Sigmoid colon (tissue), 7 donors: ENCODE results near the gene MRI1. TPM values are rescaled to one million over a fixed set of nuclear protein-coding genes. Genes with fewer than 3 reads are reported as not detected.
"Not testable (repeated sequence)": the region's sequence is repeated elsewhere in the genome, so short reads cannot be mapped to it uniquely, and the experiment has no call there.

Experiments used
- DNase-seq: peaks from one replicate; pipeline ENCODE4 v3.0.0-alpha.2; 2019
- H3K27ac ChIP-seq, 4 donors: fragments of 200-600 bp; sonication (generic); one replicate each; pipeline ENCODE4 v1.5.1; 2016 to 2019; ENCODE audit warnings: mild to moderate bottlenecking in 1 of 4
- H3K27me3 ChIP-seq, 3 donors: fragments of 200-600 bp; sonication (generic); one replicate each; pipeline ENCODE4 v1.5.1; 2019; ENCODE audit warnings: mild to moderate bottlenecking in 1 of 3
- H3K36me3 ChIP-seq, 4 donors: fragments of 200-600 bp; sonication (generic); one replicate each; pipeline ENCODE4 v1.5.1; 2016 to 2019
- H3K4me1 ChIP-seq, 4 donors: fragments of 200-600 bp; sonication (generic); one replicate each; pipeline ENCODE4 v1.5.1; 2017 to 2019
- H3K4me3 ChIP-seq, 4 donors: fragments of 200-600 bp; sonication (generic); one replicate each; pipeline ENCODE4 v1.5.1; 2017 to 2019; ENCODE audit warnings: mild to moderate bottlenecking in 2 of 4, moderate library complexity in 1 of 4
- H3K9me3 ChIP-seq, 4 donors: fragments of 200-600 bp in 3 of 4; sonication (generic) in 3 of 4; one replicate each; pipeline versions ENCODE4 v1.5.1 to v1.6.1; 2013 to 2019
- EP300 ChIP-seq, 4 donors: sonication (generic); formaldehyde crosslinking; IDR thresholded peaks; one replicate each; pipeline ENCODE4 v1.6.1; 2017; ENCODE audit warnings: antibody characterized with exemption in 4 of 4
- POLR2A ChIP-seq, 2 donors: fragments of 450-650 bp; IDR thresholded peaks; one replicate each; pipeline ENCODE4 v1.6.1; 2016; ENCODE audit warnings: antibody characterized with exemption in 2 of 2, mild to moderate bottlenecking in 2 of 2, moderate library complexity in 2 of 2
- POLR2AphosphoS5 ChIP-seq, 4 donors: sonication (generic); formaldehyde crosslinking; IDR thresholded peaks; one replicate each; pipeline ENCODE4 v1.6.1; 2017; ENCODE audit warnings: antibody characterized with exemption in 4 of 4
- WGBS, 2 donors: extraction: QIAGEN DNeasy Blood & Tissue Kit; methylation state at CpG; one replicate each; pipeline ENCODE4 v1.1.7; 2013; 5-methylcytosine and 5-hydroxymethylcytosine counted together
- intact Hi-C: fragments of 100-400 bp; cut with DNase I; formaldehyde crosslinking; loops from one replicate; pipeline ENCODE4 v1.15.1; 2023
- polyA plus RNA-seq, 3 donors: library from polyadenylated mRNA; stranded (reverse); fragments of 200-250 nt; gene quantifications; one replicate each; pipeline ENCODE4 v1.2.3, GENCODE V29; 2013
- total RNA-seq, 4 donors: library from RNA; depleted of rRNA; stranded (reverse); fragments of >200 nt; gene quantifications; one replicate each; pipeline ENCODE4 v1.1.0, GENCODE V29; 2016
- TF ChIP-seq, protein P1 (sequence below), 4 experiments: fragments of 450-650 bp in 3 of 4; fragments of 200-600 bp in 1 of 4; IDR thresholded peaks; one replicate each; pipeline ENCODE4 v1.5.1; 2016 to 2019; ENCODE audit warnings: antibody characterized with exemption in 4 of 4, mild to moderate bottlenecking in 3 of 4, moderate library complexity in 2 of 4
- donor health status: healthy with polysubstance abuse.
- donor health status: Bipolar disorder and iron deficiency.
- donor health status: healthy.

The MRI1 gene
- total and polyA plus RNA-seq, 7 donors = 5.8 to 70.9 (median 27.4) TPM

DNA sequence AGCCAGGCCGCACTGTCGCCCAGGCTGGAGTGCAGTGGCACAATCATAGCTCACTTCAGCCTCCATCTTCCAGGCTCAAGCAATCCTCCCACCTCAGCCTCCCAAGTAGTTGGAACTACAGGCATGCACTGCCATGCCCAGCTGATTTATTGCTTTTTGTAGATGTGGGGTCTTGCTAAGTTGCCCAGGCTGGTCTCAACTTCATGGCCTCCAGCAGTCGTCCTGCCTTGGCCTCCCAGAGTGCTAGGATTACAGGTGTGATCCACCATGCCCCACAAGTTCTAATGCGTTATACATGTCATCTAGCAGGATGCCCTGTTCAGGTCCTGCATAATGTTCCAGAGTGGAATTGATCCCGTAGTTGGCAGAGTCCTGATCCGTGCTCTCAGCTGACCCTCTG is 14.5 kb downstream of the MRI1 start:
- Histone ChIP-seq H3K27me3 (no peaks in the 10 kb centered on the region), H3K36me3 (peaks cover 15 to 36% (median 19%) of the 10 kb centered on the region in 4 donors), H3K4me3 (no peak overlapping the region), H3K4me1 (peaks cover 0 to 37% (median 31%) of the 10 kb centered on the region in 4 donors), H3K9me3 (no peaks in the 10 kb centered on the region), H3K27ac (no peak overlapping the region)
- intact Hi-C loops = no loop called here
- WGBS, 2 donors = 91 to 94% methylated on average over 6 of the region's 6 CpGs
- TF ChIP-seq POLR2AphosphoS5 (IDR thresholded peaks at IDR 0.05) = no peak
- no peak for TF ChIP-seq POLR2A (IDR thresholded peaks at IDR 0.05)
- no peak for TF ChIP-seq EP300 (IDR thresholded peaks at IDR 0.05)
- TF ChIP-seq, protein P1, sequence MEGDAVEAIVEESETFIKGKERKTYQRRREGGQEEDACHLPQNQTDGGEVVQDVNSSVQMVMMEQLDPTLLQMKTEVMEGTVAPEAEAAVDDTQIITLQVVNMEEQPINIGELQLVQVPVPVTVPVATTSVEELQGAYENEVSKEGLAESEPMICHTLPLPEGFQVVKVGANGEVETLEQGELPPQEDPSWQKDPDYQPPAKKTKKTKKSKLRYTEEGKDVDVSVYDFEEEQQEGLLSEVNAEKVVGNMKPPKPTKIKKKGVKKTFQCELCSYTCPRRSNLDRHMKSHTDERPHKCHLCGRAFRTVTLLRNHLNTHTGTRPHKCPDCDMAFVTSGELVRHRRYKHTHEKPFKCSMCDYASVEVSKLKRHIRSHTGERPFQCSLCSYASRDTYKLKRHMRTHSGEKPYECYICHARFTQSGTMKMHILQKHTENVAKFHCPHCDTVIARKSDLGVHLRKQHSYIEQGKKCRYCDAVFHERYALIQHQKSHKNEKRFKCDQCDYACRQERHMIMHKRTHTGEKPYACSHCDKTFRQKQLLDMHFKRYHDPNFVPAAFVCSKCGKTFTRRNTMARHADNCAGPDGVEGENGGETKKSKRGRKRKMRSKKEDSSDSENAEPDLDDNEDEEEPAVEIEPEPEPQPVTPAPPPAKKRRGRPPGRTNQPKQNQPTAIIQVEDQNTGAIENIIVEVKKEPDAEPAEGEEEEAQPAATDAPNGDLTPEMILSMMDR (IDR thresholded peaks at IDR 0.05) = no peak
- no peak for DNase-seq

GRCh38 chr19:13779794-13780193 is 15.5 kb downstream of the MRI1 start:
- H3K4me3 ChIP-seq, DNase-seq, H3K9me3 ChIP-seq, H3K27me3 ChIP-seq: not testable (repeated sequence)
- Histone ChIP-seq H3K36me3 (peaks cover 15 to 36% (median 19%) of the 10 kb centered on the region in 4 donors), H3K4me1 (peaks cover 0 to 39% (median 32%) of the 10 kb centered on the region in 4 donors), H3K27ac (peak overlapping the region in 2 of 4 donors; percentile 32 to 87)
- 96 to 98% methylated on average over 8 of the region's 8 CpGs for WGBS, 2 donors
- intact Hi-C loops = loop anchor here (5.0 kb wide), 1 partner anchor 173 kb away; the partner anchor contains the start of gene DCAF15

DNA sequence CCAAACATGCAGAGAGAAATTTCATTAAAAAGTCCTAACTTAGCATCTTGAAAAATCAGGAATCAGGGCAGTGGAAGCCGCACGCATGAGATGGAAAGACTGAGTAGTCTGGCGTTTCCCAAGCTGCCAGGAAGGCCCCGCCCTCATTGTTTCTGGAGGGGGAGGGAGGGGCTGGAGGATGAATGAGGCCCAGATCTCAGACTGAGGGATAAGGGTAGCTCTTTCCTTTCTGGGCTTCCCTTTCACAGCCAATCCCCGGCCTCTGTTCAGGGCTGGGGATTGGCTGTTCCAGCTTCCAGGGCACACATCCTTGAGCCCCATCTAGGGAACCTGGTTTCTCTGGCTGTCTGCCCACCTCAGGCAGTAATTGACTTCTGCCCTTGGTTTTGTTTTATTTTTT is 17.2 kb downstream of the MRI1 start:
- TF ChIP-seq POLR2AphosphoS5 (IDR thresholded peaks at IDR 0.05) (peak; percentile 43 to 88 (median 66)), EP300 (IDR thresholded peaks at IDR 0.05) (peak in 2 of 4 donors; percentile 34 to 54), POLR2A (IDR thresholded peaks at IDR 0.05) (no peak)
- TF ChIP-seq, protein P1 (IDR thresholded peaks at IDR 0.05) = no peak
- peak; percentile 94 for DNase-seq
- Histone ChIP-seq H3K27me3 (no peaks in the 10 kb centered on the region), H3K4me3 (no peak overlapping the region), H3K36me3 (peaks cover 15 to 33% (median 17%) of the 10 kb centered on the region in 4 donors), H3K27ac (peak overlapping the region; percentile 69 to 87 (median 74)), H3K9me3 (no peaks in the 10 kb centered on the region), H3K4me1 (peaks cover 0 to 32% (median 25%) of the 10 kb centered on the region in 4 donors)
- WGBS, 2 donors = 4 to 28% methylated on average over 5 of the region's 5 CpGs
- intact Hi-C loops = loop anchor here (5.0 kb wide), 1 partner anchor 171 kb away; the partner anchor contains the start of gene DCAF15

- no peaks in the 10 kb centered on the region for H3K27me3 ChIP-seq
- no peak overlapping the region for H3K4me3 ChIP-seq
- intact Hi-C loops = loop anchor here (5.0 kb wide), 1 partner anchor 170 kb away; the partner anchor contains the start of gene DCAF15
- no peak for DNase-seq
- WGBS, 2 donors = 37 to 72% methylated on average over 8 of the region's 8 CpGs
- H3K9me3 ChIP-seq = no peaks in the 10 kb centered on the region
- no peak for TF ChIP-seq POLR2A (IDR thresholded peaks at IDR 0.05)
- TF ChIP-seq, protein P1 (IDR thresholded peaks at IDR 0.05) = no peak
- no peak for TF ChIP-seq EP300 (IDR thresholded peaks at IDR 0.05)
- TF ChIP-seq POLR2AphosphoS5 (IDR thresholded peaks at IDR 0.05) = no peak
- H3K4me1 ChIP-seq = peaks cover 0 to 39% (median 26%) of the 10 kb centered on the region in 4 donors
- H3K27ac ChIP-seq = peak overlapping the region in 3 of 4 donors; percentile 69 to 87 (median 75)
- peaks cover 15 to 23% (median 16%) of the 10 kb centered on the region in 4 donors for H3K36me3 ChIP-seq
Observed at GRCh38 chr19:13782537-13782936, 18.2 kb downstream of the MRI1 start.

DNA sequence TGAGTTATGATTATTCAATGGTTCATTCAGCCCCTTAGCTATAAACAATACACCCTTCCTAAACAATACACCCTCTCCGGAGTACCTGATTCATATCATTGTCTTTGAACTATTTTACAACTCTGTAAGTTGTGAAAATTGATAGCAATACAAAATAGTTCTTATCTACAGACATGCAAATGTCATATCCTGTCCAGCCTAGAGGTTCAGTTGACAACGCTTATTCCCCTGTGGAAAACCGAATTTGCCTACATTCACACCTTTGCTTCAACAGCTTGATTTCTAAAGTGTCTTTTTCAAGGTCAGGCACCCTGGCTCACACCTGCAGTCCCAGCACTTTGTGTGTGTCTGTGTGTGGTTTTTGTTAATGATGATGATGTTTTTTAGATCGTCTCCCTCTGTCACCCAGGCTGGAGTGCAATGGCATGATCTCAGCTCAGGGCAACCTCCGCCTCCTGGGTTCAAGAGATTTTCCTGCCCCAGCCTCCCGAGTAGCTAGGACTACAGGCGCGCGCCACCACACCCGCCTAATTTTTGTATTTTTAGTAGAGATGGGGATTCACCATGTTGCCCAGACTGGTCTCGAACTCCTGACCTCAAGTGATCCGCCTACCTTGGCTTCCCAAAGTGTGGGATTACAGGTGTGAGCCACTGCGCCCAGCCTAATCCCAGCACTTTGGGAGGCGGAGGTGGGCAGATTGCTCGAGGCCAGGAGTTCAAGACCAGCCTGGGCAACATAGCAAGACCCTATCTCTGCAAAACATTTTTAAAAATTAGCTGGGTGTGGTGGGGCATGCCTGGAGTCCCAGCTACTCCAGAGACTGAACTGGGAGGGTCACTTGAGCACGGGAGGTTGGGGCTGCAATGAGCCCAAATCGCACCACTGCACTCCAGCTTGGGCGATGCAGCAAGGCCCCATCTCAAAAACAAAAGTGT is 19.5 kb downstream of the MRI1 start:
- H3K27ac ChIP-seq = peak overlapping the region in 1 of 4 donors; percentile 59
- peaks cover 5 to 10% (median 5%) of the 10 kb centered on the region in 4 donors for H3K36me3 ChIP-seq
- H3K9me3 ChIP-seq = no peaks in the 10 kb centered on the region

More for the DNA sequence above, 19.5 kb downstream of the MRI1 start:
- intact Hi-C loops = loop anchor here (5.0 kb wide), 1 partner anchor 168 kb away; the partner anchor contains the start of gene DCAF15
- Histone ChIP-seq H3K4me3 (no peak overlapping the region), H3K27me3 (no peaks in the 10 kb centered on the region), H3K4me1 (peaks cover 0 to 49% (median 33%) of the 10 kb centered on the region in 4 donors)
- TF ChIP-seq POLR2A (IDR thresholded peaks at IDR 0.05) (no peak), POLR2AphosphoS5 (IDR thresholded peaks at IDR 0.05) (no peak), EP300 (IDR thresholded peaks at IDR 0.05) (no peak)
- TF ChIP-seq, protein P1 (IDR thresholded peaks at IDR 0.05) = no peak
- 65 to 76% methylated on average over 18 of the region's 18 CpGs for WGBS, 2 donors
- DNase-seq = no peak
